ENCODE results near the gene PRAMEF1. TPM values are rescaled to one million over a fixed set of nuclear protein-coding genes. Genes with fewer than 3 reads are reported as not detected.

PRAMEF1 gene
- polyA plus RNA-seq, 1 donor (not counting 4 experiments of a cell fraction or from before 2014, with no cell fraction given), result not detected

- Histone ChIP-seq H3K4me3 (ENCODE audit: control insufficient read depth in 2 of 3, extremely low read depth in 1 of 3, insufficient read depth in 2 of 3, low read depth in 1 of 3, low read length in 3 of 3) (no peak overlapping the region), H3K27ac (ENCODE audit: control insufficient read depth, insufficient read depth, low read length) (no peak overlapping the region), H2AFZ (ENCODE audit: control insufficient read depth, low read length) (no peak overlapping the region), H3K9me1 (ENCODE audit: control insufficient read depth, extremely low read depth, insufficient read depth, low read length) (no peaks in the 10 kb centered on the region), H3K9me3 (ENCODE audit: control insufficient read depth, low read depth, low read length) (no peaks in the 10 kb centered on the region), H3K4me2 (ENCODE audit: control insufficient read depth, extremely low read depth, insufficient read depth, low read depth, low read length) (no peak overlapping the region), H3K36me3 (ENCODE audit: control insufficient read depth in 2 of 2, extremely low read depth in 1 of 2, insufficient read depth in 2 of 2, low read length in 2 of 2) (no peaks in the 10 kb centered on the region), H3K79me2 (ENCODE audit: control insufficient read depth, insufficient read depth, low read length) (no peaks in the 10 kb centered on the region), H3K9ac (ENCODE audit: control insufficient read depth, extremely low read depth, insufficient read depth, low read length) (no peak overlapping the region), H3K27me3 (ENCODE audit: control insufficient read depth, extremely low read depth, insufficient read depth, low read length) (no peaks in the 10 kb centered on the region), H4K20me1 (ENCODE audit: control insufficient read depth, extremely low read depth, insufficient read depth, low read length) (no peaks in the 10 kb centered on the region), H3K4me1 (ENCODE audit: control insufficient read depth, extremely low read depth, insufficient read depth, low read length) (no peaks in the 10 kb centered on the region)
- no peak for TF ChIP-seq EZH2 (IDR thresholded peaks at IDR 0.05; ENCODE audit: low read length)
- TF ChIP-seq CTCF (optimal IDR thresholded peaks at IDR 0.05 in 1 of 3, IDR thresholded peaks at IDR 0.05 in 1 of 3, conservative IDR thresholded peaks at IDR 0.05 in 1 of 3; ENCODE audit: extremely low read depth in 1 of 3, insufficient read depth in 2 of 3, low read length in 3 of 3), result no peak
- FAIRE-seq (no peak), DNase-seq (ENCODE audit: low read depth, low spot score) (no peak)
- dilution Hi-C loops (cut with MboI; ENCODE audit: extremely low pct_ligation_motif_present, low sequenced_read_pairs), result no loop called here
Measured at GRCh38 chr1:12756273-12756672, 34.9 kb upstream of the PRAMEF1 start.

GRCh38 chr1:12756768-12757413 lies 34.3 kb upstream of the PRAMEF1 start:
- TF ChIP-seq EZH2 (IDR thresholded peaks at IDR 0.05; ENCODE audit: low read length) (no peak), CTCF (optimal IDR thresholded peaks at IDR 0.05 in 1 of 3, IDR thresholded peaks at IDR 0.05 in 1 of 3, conservative IDR thresholded peaks at IDR 0.05 in 1 of 3; ENCODE audit: extremely low read depth in 1 of 3, insufficient read depth in 2 of 3, low read length in 3 of 3) (no peak)
- H3K4me2 ChIP-seq (ENCODE audit: control insufficient read depth, extremely low read depth, insufficient read depth, low read depth, low read length), result no peak overlapping the region
- H3K27me3 ChIP-seq (ENCODE audit: control insufficient read depth, extremely low read depth, insufficient read depth, low read length), result no peaks in the 10 kb centered on the region
- dilution Hi-C loops (cut with MboI; ENCODE audit: extremely low pct_ligation_motif_present, low sequenced_read_pairs), result no loop called here
- no peak overlapping the region for H3K9ac ChIP-seq (ENCODE audit: control insufficient read depth, extremely low read depth, insufficient read depth, low read length)
- no peaks in the 10 kb centered on the region for H3K9me1 ChIP-seq (ENCODE audit: control insufficient read depth, extremely low read depth, insufficient read depth, low read length)
- no peaks in the 10 kb centered on the region for H3K36me3 ChIP-seq (ENCODE audit: control insufficient read depth in 2 of 2, extremely low read depth in 1 of 2, insufficient read depth in 2 of 2, low read length in 2 of 2)
- no peaks in the 10 kb centered on the region for H3K4me1 ChIP-seq (ENCODE audit: control insufficient read depth, extremely low read depth, insufficient read depth, low read length)
- no peak for FAIRE-seq
- H3K27ac ChIP-seq (ENCODE audit: control insufficient read depth, insufficient read depth, low read length), result no peak overlapping the region
- no peaks in the 10 kb centered on the region for H3K9me3 ChIP-seq (ENCODE audit: control insufficient read depth, low read depth, low read length)
- H2AFZ ChIP-seq (ENCODE audit: control insufficient read depth, low read length), result no peak overlapping the region
- DNase-seq (ENCODE audit: low read depth, low spot score), result no peak
- H3K4me3 ChIP-seq (ENCODE audit: control insufficient read depth in 2 of 3, extremely low read depth in 1 of 3, insufficient read depth in 2 of 3, low read depth in 1 of 3, low read length in 3 of 3), result no peak overlapping the region
- H4K20me1 ChIP-seq (ENCODE audit: control insufficient read depth, extremely low read depth, insufficient read depth, low read length), result no peaks in the 10 kb centered on the region
- no peaks in the 10 kb centered on the region for H3K79me2 ChIP-seq (ENCODE audit: control insufficient read depth, insufficient read depth, low read length)

Measured in keratinocyte (primary cell).